K562 (cell line): ENCODE measurements around the gene ZSWIM7. TPM values are rescaled to one million over a fixed set of nuclear protein-coding genes. Genes with fewer than 3 reads are reported as not detected.

ENCODE experiments used
- CSDE1 ChIP-seq, 2 experiments: fragments of 450-650 bp; IDR thresholded peaks; 2 replicates each; pipeline ENCODE4 v1.6.1; 2016; ENCODE audit warnings: mild to moderate bottlenecking in 1 of 2
- GABPA ChIP-seq: fragments of 200-800 bp; sonication (Bioruptor generic); conservative IDR thresholded peaks from 2 replicates; pipeline ENCODE4 v1.6.1; 2016; ENCODE audit warnings: low read depth, missing genetic modification characterization, missing compliant biosample characterization
- KDM5B ChIP-seq: fragments of 200-600 bp; sonication (generic); IDR thresholded peaks from 2 replicates; pipeline ENCODE4 v1.6.1; 2012; ENCODE audit warnings: low read depth, mild to moderate bottlenecking, moderate library complexity, low read length, control low read depth, inconsistent platforms; ENCODE audit not compliant: insufficient replicate concordance
- KLF13 ChIP-seq: fragments of 450-650 bp; IDR thresholded peaks from 2 replicates; pipeline ENCODE4 v1.6.1; 2016; ENCODE audit warnings: missing genetic modification characterization, low read depth, mild to moderate bottlenecking, missing compliant biosample characterization, moderate library complexity, borderline replicate concordance
- MYC ChIP-seq, 2 experiments: fragments of 250-450 bp in 1 of 2; sonication (Bioruptor Pico) in 1 of 2; IDR thresholded peaks; 2 replicates each; pipeline versions ENCODE4 v1.5.1 to v1.6.1; 2012 to 2021; ENCODE audit warnings: low read depth in 2 of 2, borderline replicate concordance in 1 of 2, improper control_type of control experiment in 1 of 2, low read length in 1 of 2, mild to moderate bottlenecking in 1 of 2, moderate library complexity in 1 of 2
- NCOA1 ChIP-seq: fragments of 450-650 bp; IDR thresholded peaks from 2 replicates; pipeline ENCODE4 v1.6.1; 2016; ENCODE audit warnings: low read depth
- PHF8 ChIP-seq: fragments of 200-600 bp; sonication (generic); IDR thresholded peaks from 2 replicates; pipeline ENCODE4 v1.6.1; 2012; ENCODE audit warnings: mixed run types, mild to moderate bottlenecking, inconsistent platforms, low read length, moderate library complexity, borderline replicate concordance
- SAP30 ChIP-seq: fragments of 200-600 bp; sonication (generic); IDR thresholded peaks from 2 replicates; pipeline ENCODE4 v1.6.1; 2012; ENCODE audit warnings: borderline replicate concordance, low read depth, mild to moderate bottlenecking, moderate library complexity, low read length, control low read depth, inconsistent platforms; ENCODE audit not compliant: insufficient read depth, poor library complexity, severe bottlenecking
- TBL1XR1 ChIP-seq, 2 experiments: IDR thresholded peaks; 2 replicates each; pipeline ENCODE4 v1.6.1; 2012; ENCODE audit warnings: improper control_type of control experiment in 2 of 2, low read length in 2 of 2, mild to moderate bottlenecking in 1 of 2
- TOE1 ChIP-seq, 2 experiments: fragments of 450-650 bp in 1 of 2; sonication (generic) in 1 of 2; formaldehyde crosslinking in 1 of 2; IDR thresholded peaks; 2 replicates each; pipeline versions ENCODE4 v1.7.1 to v1.8.0; 2016 to 2022; ENCODE audit warnings: borderline replicate concordance in 2 of 2, mild to moderate bottlenecking in 2 of 2, antibody characterized with exemption in 1 of 2, inconsistent platforms in 1 of 2, low read depth in 1 of 2, missing genetic modification reagents in 1 of 2, moderate library complexity in 1 of 2
- VEZF1 ChIP-seq: fragments of 200-800 bp; sonication (Bioruptor generic); IDR thresholded peaks from 2 replicates; pipeline ENCODE4 v1.6.1; 2017; ENCODE audit warnings: missing genetic modification characterization, missing compliant biosample characterization
- ZKSCAN8 ChIP-seq: fragments of 200-800 bp; sonication (Bioruptor generic); IDR thresholded peaks from 2 replicates; pipeline ENCODE4 v1.6.1; 2016; ENCODE audit warnings: missing genetic modification characterization, missing compliant biosample characterization
- ZNF316 ChIP-seq: fragments of 450-650 bp; IDR thresholded peaks from 2 replicates; pipeline ENCODE4 v1.6.1; 2016
- ZNF407 ChIP-seq: fragments of 450-650 bp; IDR thresholded peaks from 2 replicates; pipeline ENCODE4 v1.6.1; 2016; ENCODE audit warnings: low read depth
- polyA plus RNA-seq, 8 experiments: library from polyadenylated mRNA; depleted of rRNA in 4 of 8; stranded (reverse) in 5 of 8; unstranded in 3 of 8; fragments of >200 nt; fragmentation: Nextera tagmentation in 2 of 8; fragmentation: Illumina TruSeq in 1 of 8; extraction: Ambion mirVana in 2 of 8; extraction: Trizol in 1 of 8; gene quantifications; 2 replicates each; pipeline versions ENCODE4 v1.2.1 to v1.2.3, GENCODE V29; 2011 to 2014; ENCODE audit warnings: inconsistent platforms in 1 of 8, missing spikeins in 1 of 8
- total RNA-seq, 7 experiments: library from RNA; depleted of rRNA in 6 of 7; stranded (reverse); fragments of >200 nt in 6 of 7; fragmentation: Illumina TruSeq in 2 of 7; extraction: Trizol in 2 of 7; gene quantifications; 2 replicates each; pipeline versions ENCODE4 v1.2.1 to v1.2.3, GENCODE V29; 2011 to 2021; ENCODE audit warnings: low replicate concordance in 1 of 7

ZSWIM7 gene
- total and polyA plus RNA-seq, 9 of the 15 experiments (the other 6 are each of a cell fraction or from before 2014, with no cell fraction given), result 5.9 to 18.7 (median 9.5) TPM

- TF ChIP-seq KLF13 (tag), result peak; percentile 70; the same call in 1 of the 2 replicates
- peak; percentile 89 for TF ChIP-seq VEZF1 (CRISPR knock-in tag)
- TF ChIP-seq TBL1XR1 (IDR thresholded peaks at IDR 0.05; ENCODE audit: low read length in 2 of 2), result peak in 1 of 2 experiments; percentile 82; a peak in 1 of 4 replicates
- TF ChIP-seq ZKSCAN8 (CRISPR knock-in tag), result no peak
- no peak for TF ChIP-seq TOE1 (IDR thresholded peaks at IDR 0.05; ENCODE audit: borderline replicate concordance)
- TF ChIP-seq TOE1 (CRISPR knock-in tag; IDR thresholded peaks at IDR 0.05; ENCODE audit: borderline replicate concordance, low read depth), result 0 out of 2 replicates have a peak, but pooled peaks have one; percentile 55
- TF ChIP-seq ZNF407, result no peak
- peak; percentile 77; the same call in 1 of the 2 replicates for TF ChIP-seq PHF8
- TF ChIP-seq ZNF316, result no peak
- peak; percentile 74 for TF ChIP-seq SAP30
- peak; percentile 69 for TF ChIP-seq GABPA (tag)
- TF ChIP-seq MYC (IDR thresholded peaks at IDR 0.05; ENCODE audit: low read depth, low read length), result peak; percentile 85
- no peak for TF ChIP-seq MYC (CRISPR knock-in tag; IDR thresholded peaks at IDR 0.05; ENCODE audit: borderline replicate concordance, low read depth)
- peak; percentile 83 for TF ChIP-seq KDM5B
- TF ChIP-seq NCOA1, result peak; percentile 34; the same call in 1 of the 2 replicates
- peak in 1 of 2 experiments; percentile 45; a peak in 1 of 4 replicates for TF ChIP-seq CSDE1 (IDR thresholded peaks at IDR 0.05)
Observed at GRCh38 chr17:15999141-15999973, at the start of gene ZSWIM7, which contains the start of gene TTC19 (continued).
